Gastroesophageal sphincter (tissue), 3 donors: Measurements from ENCODE around the gene TULP3.

Experiments
- EP300 ChIP-seq: sonication (generic); formaldehyde crosslinking; IDR thresholded peaks from one replicate; pipeline ENCODE4 v1.6.1; 2017; ENCODE audit warnings: antibody characterized with exemption, mild to moderate bottlenecking
- POLR2A ChIP-seq, 2 donors: fragments of 450-650 bp; IDR thresholded peaks; one replicate each; pipeline ENCODE4 v1.6.1; 2017; ENCODE audit warnings: antibody characterized with exemption in 2 of 2, mild to moderate bottlenecking in 2 of 2, moderate library complexity in 1 of 2
- POLR2AphosphoS5 ChIP-seq: sonication (generic); formaldehyde crosslinking; IDR thresholded peaks from one replicate; pipeline ENCODE4 v1.6.1; 2017; ENCODE audit warnings: antibody characterized with exemption
- TF ChIP-seq, protein P1 (sequence below), 4 experiments: fragments of 200-600 bp in 2 of 4; fragments of 450-650 bp in 2 of 4; sonication (generic) in 1 of 4; IDR thresholded peaks; one replicate each; pipeline ENCODE4 v1.5.1; 2017 to 2019; ENCODE audit warnings: antibody characterized with exemption in 4 of 4, mild to moderate bottlenecking in 2 of 4, moderate library complexity in 2 of 4

DNA sequence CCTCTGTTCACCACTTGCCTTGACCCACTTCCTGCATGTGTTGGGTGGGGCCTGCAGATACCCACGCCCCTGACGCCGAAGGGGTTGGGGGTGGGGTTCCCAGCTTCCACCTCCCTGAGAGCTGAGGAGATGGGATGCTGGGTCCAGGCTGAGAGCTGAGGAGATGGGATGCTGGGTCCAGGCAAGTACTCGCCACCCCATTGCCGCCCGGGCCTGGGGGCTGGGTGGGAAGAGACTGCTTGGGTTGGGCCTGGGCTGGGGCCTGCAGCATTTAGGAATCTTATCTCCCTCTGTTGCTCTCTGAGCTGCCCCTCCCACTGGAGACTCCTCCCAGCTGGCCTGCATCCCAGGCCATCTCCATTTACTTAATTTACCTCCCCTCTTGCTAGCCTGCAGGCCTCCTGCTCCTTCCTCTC, 85.9 kb downstream of the TULP3 start:
- TF ChIP-seq POLR2AphosphoS5 (no peak), POLR2A (IDR thresholded peaks at IDR 0.05) (no peak), EP300 (no peak)
- TF ChIP-seq, protein P1, sequence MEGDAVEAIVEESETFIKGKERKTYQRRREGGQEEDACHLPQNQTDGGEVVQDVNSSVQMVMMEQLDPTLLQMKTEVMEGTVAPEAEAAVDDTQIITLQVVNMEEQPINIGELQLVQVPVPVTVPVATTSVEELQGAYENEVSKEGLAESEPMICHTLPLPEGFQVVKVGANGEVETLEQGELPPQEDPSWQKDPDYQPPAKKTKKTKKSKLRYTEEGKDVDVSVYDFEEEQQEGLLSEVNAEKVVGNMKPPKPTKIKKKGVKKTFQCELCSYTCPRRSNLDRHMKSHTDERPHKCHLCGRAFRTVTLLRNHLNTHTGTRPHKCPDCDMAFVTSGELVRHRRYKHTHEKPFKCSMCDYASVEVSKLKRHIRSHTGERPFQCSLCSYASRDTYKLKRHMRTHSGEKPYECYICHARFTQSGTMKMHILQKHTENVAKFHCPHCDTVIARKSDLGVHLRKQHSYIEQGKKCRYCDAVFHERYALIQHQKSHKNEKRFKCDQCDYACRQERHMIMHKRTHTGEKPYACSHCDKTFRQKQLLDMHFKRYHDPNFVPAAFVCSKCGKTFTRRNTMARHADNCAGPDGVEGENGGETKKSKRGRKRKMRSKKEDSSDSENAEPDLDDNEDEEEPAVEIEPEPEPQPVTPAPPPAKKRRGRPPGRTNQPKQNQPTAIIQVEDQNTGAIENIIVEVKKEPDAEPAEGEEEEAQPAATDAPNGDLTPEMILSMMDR (IDR thresholded peaks at IDR 0.05), result no peak
